GM13977 (cell line): ENCODE measurements around the gene NOS1AP.

Experiments used
- DNase-seq: peaks from one replicate; pipeline ENCODE4 v3.0.0; 2012; ENCODE audit warnings: low spot score
- in situ Hi-C: fragments of 300-500 bp; cut with MboI; formaldehyde crosslinking; loops from one replicate; pipeline ENCODE4 v1.12.0; 2022; ENCODE audit warnings: low sequenced_read_pairs, low pct_unique_long_range_greater_than_20kb, mixed read lengths, inconsistent platforms; ENCODE audit not compliant: unreplicated experiment
- TF ChIP-seq, protein P1 (sequence below): IDR thresholded peaks from 2 replicates; pipeline ENCODE4 v1.5.1; 2012; ENCODE audit warnings: mild to moderate bottlenecking, control low read depth; ENCODE audit not compliant: insufficient read depth; ENCODE audit errors: extremely low read depth, missing control alignments

The NOS1AP gene

DNA sequence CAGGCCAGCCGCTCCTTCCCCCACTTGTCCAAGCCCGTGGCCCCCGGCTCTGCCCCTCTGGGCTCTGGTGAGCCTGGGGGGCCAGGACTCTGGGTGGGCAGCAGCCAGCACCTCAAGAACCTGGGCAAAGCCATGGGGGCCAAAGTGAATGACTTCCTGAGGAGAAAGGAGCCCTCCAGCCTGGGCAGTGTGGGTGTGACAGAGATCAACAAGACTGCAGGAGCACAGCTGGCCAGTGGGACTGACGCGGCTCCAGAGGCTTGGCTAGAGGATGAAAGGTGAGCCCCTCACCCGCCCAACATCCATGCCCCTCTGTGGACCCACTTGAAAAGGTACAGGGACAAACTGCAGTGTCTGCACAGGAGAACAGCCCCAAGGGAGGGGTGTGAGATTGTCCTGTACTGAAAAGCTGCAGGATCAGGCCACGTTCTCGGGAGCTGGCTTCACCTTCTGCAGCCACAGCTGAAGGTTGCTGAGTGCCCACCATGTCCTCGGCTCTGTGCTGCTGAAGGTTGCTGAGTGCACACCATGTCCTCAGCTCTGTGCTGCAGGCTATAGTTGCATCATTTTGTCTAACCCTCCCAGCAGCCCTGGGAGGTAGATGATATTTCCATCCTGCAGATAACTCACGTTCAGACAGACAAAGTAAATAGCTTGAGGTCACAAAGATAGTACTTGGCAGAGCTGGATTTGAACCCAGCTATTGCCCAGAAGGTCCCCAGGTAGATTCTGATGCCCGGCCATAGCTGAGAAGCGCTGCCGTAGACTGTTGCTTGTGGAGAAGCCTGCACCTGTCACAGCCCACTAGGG lies 312.7 kb downstream of the NOS1AP start:
- TF ChIP-seq, protein P1, sequence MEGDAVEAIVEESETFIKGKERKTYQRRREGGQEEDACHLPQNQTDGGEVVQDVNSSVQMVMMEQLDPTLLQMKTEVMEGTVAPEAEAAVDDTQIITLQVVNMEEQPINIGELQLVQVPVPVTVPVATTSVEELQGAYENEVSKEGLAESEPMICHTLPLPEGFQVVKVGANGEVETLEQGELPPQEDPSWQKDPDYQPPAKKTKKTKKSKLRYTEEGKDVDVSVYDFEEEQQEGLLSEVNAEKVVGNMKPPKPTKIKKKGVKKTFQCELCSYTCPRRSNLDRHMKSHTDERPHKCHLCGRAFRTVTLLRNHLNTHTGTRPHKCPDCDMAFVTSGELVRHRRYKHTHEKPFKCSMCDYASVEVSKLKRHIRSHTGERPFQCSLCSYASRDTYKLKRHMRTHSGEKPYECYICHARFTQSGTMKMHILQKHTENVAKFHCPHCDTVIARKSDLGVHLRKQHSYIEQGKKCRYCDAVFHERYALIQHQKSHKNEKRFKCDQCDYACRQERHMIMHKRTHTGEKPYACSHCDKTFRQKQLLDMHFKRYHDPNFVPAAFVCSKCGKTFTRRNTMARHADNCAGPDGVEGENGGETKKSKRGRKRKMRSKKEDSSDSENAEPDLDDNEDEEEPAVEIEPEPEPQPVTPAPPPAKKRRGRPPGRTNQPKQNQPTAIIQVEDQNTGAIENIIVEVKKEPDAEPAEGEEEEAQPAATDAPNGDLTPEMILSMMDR: no peak
- in situ Hi-C loops: no loop called here
- no peak for DNase-seq

GRCh38 chr1:162383091-162383490 lies 313.6 kb downstream of the NOS1AP start:
- TF ChIP-seq, protein P1: no peak
- no peak for DNase-seq
- in situ Hi-C loops: no loop called here

DNA sequence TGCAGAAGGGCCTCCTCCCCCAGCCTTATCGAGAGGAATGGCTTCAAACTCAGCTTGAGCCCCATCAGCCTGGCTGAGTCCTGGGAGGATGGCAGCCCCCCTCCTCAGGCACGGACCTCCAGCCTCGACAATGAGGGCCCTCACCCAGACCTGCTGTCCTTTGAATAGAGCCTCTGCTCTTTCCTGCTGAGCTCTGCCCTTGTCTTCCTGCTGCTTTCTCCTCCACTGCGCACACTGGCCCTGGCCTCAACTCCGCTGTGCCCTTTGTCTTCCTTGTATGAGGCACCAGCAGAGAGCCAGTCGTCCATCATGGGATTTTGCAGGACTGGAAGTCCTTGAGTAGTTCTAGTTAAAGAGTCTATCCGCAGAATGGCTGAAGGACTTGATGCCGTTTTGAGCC lies 314.0 kb downstream of the NOS1AP start:
- DNase-seq: no peak
- TF ChIP-seq, protein P1: no peak
- in situ Hi-C loops: no loop called here

GRCh38 chr1:162384116-162384515 lies 314.6 kb downstream of the NOS1AP start:
- TF ChIP-seq, protein P1: no peak
- no peak for DNase-seq
- in situ Hi-C loops: no loop called here

DNA sequence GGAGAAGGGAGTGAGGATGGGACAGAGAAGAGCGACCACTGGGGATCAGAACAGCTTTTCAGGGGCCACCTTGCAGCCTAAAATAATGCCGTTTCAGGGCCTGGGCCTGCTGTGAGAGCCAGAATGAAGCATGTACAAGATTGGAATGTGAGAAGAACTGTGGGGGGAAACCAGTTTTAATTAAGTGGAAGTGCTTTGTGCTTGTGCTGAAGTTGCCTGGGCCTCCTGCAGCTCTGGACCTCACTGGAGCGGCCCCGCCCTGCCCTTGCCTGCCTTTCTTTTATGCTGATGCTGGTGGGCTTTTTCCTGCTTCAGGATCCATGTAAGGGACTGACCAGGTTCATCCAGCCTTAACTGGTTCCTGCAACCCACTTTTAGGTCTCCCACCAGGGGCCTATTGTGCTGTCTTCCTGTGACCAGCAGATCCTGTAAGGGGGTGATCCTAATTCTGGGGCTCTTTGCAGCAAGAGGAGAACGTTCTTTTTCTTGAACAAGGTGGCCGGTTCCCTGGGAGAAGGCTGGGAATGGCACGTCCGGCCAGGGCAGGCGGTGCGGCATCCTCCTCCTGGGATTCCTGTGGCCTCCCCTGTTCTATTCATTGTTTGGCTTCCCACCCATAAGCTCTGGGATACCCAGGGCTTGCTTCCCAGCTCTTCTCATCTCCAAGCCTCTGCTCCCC lies 315.2 kb downstream of the NOS1AP start:
- DNase-seq: no peak
- TF ChIP-seq, protein P1: no peak
- in situ Hi-C loops: no loop called here

- TF ChIP-seq, protein P1: no peak
- peak; percentile 2 for DNase-seq
- in situ Hi-C loops: no loop called here
These were observed 315.8 kb downstream of the NOS1AP start for GRCh38 chr1:162385280-162385623.
